Sciatic nerve (tissue), 2 donors: ENCODE measurements around the gene ZNF398. TPM values are rescaled to one million over a fixed set of nuclear protein-coding genes. Genes with fewer than 3 reads are reported as not detected.

Source experiments
- ATAC-seq: fragments of 200-7000 bp; cut with Tn5 transposase; one replicate; pipeline ENCODE4 v1.9.1; 2020; ENCODE audit warnings: mild to moderate bottlenecking, moderate library complexity
- DNase-seq: peaks from one replicate; pipeline ENCODE4 v3.0.0-alpha.2; 2020; ENCODE audit warnings: low spot score
- intact Hi-C: fragments of 100-400 bp; cut with DNase I; formaldehyde crosslinking; loops from one replicate; pipeline ENCODE4 v1.14.2; 2022
- total RNA-seq: library from RNA; stranded (reverse); fragmentation: NEBNext Ultra II Directional; extraction: Animal tissue kit (Norgen Biotek cat#: 25700); gene quantifications from one replicate; pipeline ENCODE4 v1.2.1, GENCODE V29; 2021
- donor health status: DM: no; HTN: no; CAD: no.
- donor health status: DM: no; HTN: no; CAD: no.

Gene ZNF398
- total RNA-seq, 1 donor from 2014 or later, result 17.3 TPM

- ATAC-seq (no peak), DNase-seq (no peak)
- intact Hi-C loops, result no loop called here
Observed at GRCh38 chr7:149191851-149192250, 44.6 kb downstream of the ZNF398 start.

- intact Hi-C loops, result no loop called here
- DNase-seq (no peak), ATAC-seq (no peak)
Observed at GRCh38 chr7:149194799-149195179, 47.5 kb downstream of the ZNF398 start.

GRCh38 chr7:149195180-149196150, 48.2 kb downstream of the ZNF398 start, which contains the start of gene ZNF282:
Gene ZNF282 (plus strand): TSS chr7:149195546. CDS start chr7:149195590, 44 bp downstream.
- ATAC-seq (peak; percentile 99), DNase-seq (peak; percentile 91)
- intact Hi-C loops, result no loop called here

- intact Hi-C loops, result no loop called here
- peak; percentile 3 for ATAC-seq
Observed at GRCh38 chr7:149196151-149196704, 49.0 kb downstream of the ZNF398 start.

GRCh38 chr7:149196705-149197171, 49.5 kb downstream of the ZNF398 start:
- no peak for ATAC-seq
- intact Hi-C loops, result no loop called here
- no peak for DNase-seq

More at GRCh38 chr7:149196151-149196704, 49.0 kb downstream of the ZNF398 start:
- no peak for DNase-seq

- DNase-seq, result no peak
- intact Hi-C loops, result no loop called here
- ATAC-seq, result no peak
Observed at GRCh38 chr7:149197675-149198074, 50.4 kb downstream of the ZNF398 start.

GRCh38 chr7:149198161-149198816, 51.0 kb downstream of the ZNF398 start:
- ATAC-seq, result no peak
- intact Hi-C loops, result no loop called here

GRCh38 chr7:149199234-149199995, 52.2 kb downstream of the ZNF398 start:
- ATAC-seq, result no peak
- DNase-seq, result no peak
- intact Hi-C loops, result no loop called here

More at GRCh38 chr7:149198161-149198816, 51.0 kb downstream of the ZNF398 start:
- no peak for DNase-seq

GRCh38 chr7:149202831-149203231, 55.6 kb downstream of the ZNF398 start:
- DNase-seq, result no peak
- no peak for ATAC-seq
- intact Hi-C loops, result no loop called here

- ATAC-seq (no peak), DNase-seq (no peak)
- intact Hi-C loops, result no loop called here
Observed at GRCh38 chr7:149205690-149206381, 58.6 kb downstream of the ZNF398 start.

GRCh38 chr7:149207324-149208035, 60.2 kb downstream of the ZNF398 start:
- DNase-seq (no peak), ATAC-seq (no peak)

GRCh38 chr7:149209518-149210269, 62.4 kb downstream of the ZNF398 start:
- ATAC-seq (no peak), DNase-seq (no peak)
- intact Hi-C loops, result no loop called here

More at GRCh38 chr7:149207324-149208035, 60.2 kb downstream of the ZNF398 start:
- intact Hi-C loops, result no loop called here

GRCh38 chr7:149210551-149210950, 63.3 kb downstream of the ZNF398 start:
- ATAC-seq (no peak), DNase-seq (no peak)
- intact Hi-C loops, result no loop called here

GRCh38 chr7:149214020-149214720, 66.9 kb downstream of the ZNF398 start:
- ATAC-seq, result peak; percentile 62
- no peak for DNase-seq
- intact Hi-C loops, result no loop called here

- no peak for ATAC-seq
- intact Hi-C loops, result no loop called here
- no peak for DNase-seq
Observed at GRCh38 chr7:149216402-149216801, 69.1 kb downstream of the ZNF398 start.

GRCh38 chr7:149217570-149217969, 70.3 kb downstream of the ZNF398 start:
- intact Hi-C loops, result no loop called here
- DNase-seq (no peak), ATAC-seq (no peak)
